SJSA1 (cell line): ENCODE measurements around the gene HOXA10. TPM values are rescaled to one million over a fixed set of nuclear protein-coding genes. Genes with fewer than 3 reads are reported as not detected.
A peak's percentile ranks its signal among the peaks of the same experiment; 100 is the strongest.

Experiments used
- DNase-seq, 2 experiments: peaks; one replicate each; pipeline ENCODE4 v3.0.0-alpha.2; 2015 to 2020; ENCODE audit warnings: low spot score in 2 of 2, low read depth in 1 of 2
- H3K27ac ChIP-seq: fragments of 250-450 bp; sonication (Bioruptor Pico); 2 replicates; pipeline ENCODE4 v1.5.1; 2020; ENCODE audit warnings: mild to moderate bottlenecking, moderate library complexity
- H3K27me3 ChIP-seq: fragments of 250-450 bp; sonication (Bioruptor Pico); replicated peaks from 2 replicates; pipeline ENCODE4 v1.5.1; 2020; ENCODE audit warnings: mild to moderate bottlenecking, moderate library complexity
- H3K36me3 ChIP-seq: fragments of 250-450 bp; sonication (Bioruptor Pico); 2 replicates; pipeline ENCODE4 v1.5.1; 2020; ENCODE audit warnings: mild to moderate bottlenecking
- H3K4me1 ChIP-seq: fragments of 250-450 bp; sonication (Bioruptor Pico); replicated peaks from 2 replicates; pipeline ENCODE4 v1.6.1; 2021; ENCODE audit warnings: mild to moderate bottlenecking
- H3K4me3 ChIP-seq: fragments of 250-450 bp; sonication (Bioruptor Pico); 2 replicates; pipeline ENCODE4 v1.5.1; 2020; ENCODE audit warnings: mild to moderate bottlenecking
- H3K9me3 ChIP-seq: fragments of 250-450 bp; sonication (Bioruptor Pico); replicated peaks from 2 replicates; pipeline ENCODE4 v1.5.1; 2020; ENCODE audit warnings: mild to moderate bottlenecking
- total RNA-seq: library from RNA; depleted of rRNA; stranded (reverse); fragments of >200 nt; shearing (Covaris generic); gene quantifications from 2 replicates; pipeline ENCODE4 v1.2.3, GENCODE V29; 2014

Gene HOXA10
- total RNA-seq, 1 experiment from 2014 or later, result 15.5 TPM

DNA sequence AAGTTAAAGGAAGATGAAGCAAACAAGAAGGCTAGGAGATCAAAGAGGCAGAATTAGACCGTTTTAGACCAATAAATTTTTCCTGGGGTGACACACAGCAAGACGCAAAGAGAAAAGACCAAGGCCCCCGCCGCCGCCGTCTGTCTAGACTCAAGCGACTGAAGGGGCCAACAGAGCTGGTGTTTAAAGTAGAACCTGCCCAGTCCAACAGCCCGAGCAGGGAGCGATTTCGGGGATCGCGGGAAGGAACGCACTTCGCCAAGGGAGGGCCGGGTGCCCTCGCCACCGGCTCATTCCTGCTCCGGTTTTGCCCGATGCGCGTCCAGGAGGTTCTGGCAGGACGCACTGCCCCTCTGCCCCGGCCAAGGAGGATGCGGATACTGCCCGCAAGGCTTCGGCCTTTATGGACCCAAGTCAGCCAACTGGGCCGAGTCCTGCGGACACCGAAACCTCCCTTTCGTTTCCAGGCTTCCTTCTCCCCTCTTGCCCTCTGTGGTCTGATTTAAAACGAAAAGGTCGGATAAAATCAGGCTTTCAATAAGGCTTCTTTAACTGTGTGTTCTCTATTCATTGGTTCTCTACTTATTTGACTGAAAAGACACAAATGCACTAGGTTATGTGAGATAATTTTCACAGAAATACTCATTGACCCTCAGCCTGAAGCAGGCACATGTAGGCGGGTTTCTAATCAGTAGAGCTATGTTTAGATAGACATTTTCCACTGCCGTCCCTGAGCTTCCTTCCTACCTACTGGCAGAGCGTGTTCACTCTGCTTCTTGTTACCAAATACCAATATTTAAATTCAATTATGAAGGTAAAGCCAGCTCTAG lies 15.5 kb downstream of the HOXA10 start:
- Histone ChIP-seq H3K27ac (no peak overlapping the region), H3K27me3 (no peaks in the 10 kb centered on the region; the same call in 1 of the 2 replicates), H3K4me3 (no peak overlapping the region), H3K9me3 (no peaks in the 10 kb centered on the region), H3K36me3 (peaks cover 16% of the 10 kb centered on the region), H3K4me1 (peaks cover 24% of the 10 kb centered on the region)
- no peak for DNase-seq

DNA sequence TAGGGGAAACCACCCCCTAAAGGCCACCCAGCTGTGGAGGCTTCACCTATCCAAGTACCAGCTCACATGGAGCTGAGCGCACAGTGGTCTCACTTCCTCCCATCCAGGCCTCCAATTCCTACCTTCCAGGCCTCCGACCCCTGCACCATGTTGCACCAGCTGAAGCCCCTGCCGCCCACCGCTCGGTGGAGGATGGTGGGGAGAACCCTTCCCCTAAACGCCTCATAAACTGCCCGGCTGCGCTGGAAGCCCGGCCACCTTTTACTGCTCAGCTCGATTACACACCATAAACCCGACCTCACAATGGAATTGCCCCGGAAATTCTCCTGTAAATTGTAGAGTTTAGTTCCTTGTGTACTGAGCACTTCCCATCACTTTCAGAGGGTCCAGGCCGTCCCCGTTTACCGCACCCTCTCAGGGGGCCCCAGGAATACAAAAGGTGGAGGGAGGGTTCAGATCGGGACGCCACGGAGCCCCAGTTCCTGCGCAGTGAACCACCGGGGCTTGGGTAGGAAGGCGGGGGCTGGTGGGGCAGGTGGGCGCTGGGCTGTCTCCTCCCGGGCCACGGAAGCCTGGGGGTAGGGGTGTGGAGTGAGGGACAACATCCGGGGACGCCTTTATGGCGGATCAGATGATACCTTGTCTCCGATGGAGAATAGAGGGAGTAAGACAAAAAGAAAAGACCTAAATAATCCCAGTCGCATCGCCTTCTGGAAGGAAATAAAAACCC lies 16.3 kb downstream of the HOXA10 start:
- no peak for DNase-seq
- H3K9me3 ChIP-seq, result no peaks in the 10 kb centered on the region
- H3K27me3 ChIP-seq, result no peaks in the 10 kb centered on the region; the same call in 1 of the 2 replicates
- H3K36me3 ChIP-seq, result peaks cover 8% of the 10 kb centered on the region
- no peak overlapping the region for H3K4me3 ChIP-seq
- H3K4me1 ChIP-seq, result peaks cover 17% of the 10 kb centered on the region
- no peak overlapping the region for H3K27ac ChIP-seq

DNA sequence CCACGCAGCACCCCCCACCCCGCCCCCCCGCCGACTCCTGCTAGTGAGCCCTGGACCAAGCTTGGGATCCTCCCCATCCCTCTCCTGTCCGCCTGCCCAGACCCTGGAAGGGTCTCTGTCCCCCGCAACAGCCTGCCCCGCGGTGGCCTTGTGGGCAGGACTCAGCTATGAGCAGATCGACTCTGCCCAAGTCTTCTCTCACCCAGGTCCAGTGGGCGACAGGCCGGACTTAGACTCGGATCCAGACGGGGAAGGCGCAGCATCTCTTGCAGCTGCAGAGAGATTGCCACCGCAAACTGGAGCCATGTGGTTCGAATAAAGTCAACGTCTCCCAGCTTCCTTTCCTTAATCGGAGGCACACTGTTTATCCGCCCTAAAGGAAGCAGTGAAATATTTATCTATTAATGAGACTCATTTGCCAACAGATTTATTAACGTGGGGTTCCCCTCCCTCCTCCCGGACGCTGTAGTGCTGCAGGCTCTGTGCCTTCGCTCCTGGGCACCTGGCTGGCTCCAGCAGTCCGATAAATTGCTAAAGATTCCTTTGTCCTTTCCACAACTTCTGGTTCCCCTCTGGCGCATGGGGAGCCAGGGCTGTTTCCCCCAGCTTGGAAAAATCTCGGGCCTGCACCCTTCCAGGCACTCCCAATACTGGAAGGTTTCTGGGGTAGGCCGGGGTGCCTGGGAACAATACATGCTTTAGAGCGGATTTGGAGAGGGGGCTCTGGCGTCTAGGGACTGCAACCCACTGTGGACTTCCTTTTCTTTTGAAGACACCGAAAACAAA lies 17.0 kb downstream of the HOXA10 start:
- no peak overlapping the region for H3K27ac ChIP-seq
- H3K9me3 ChIP-seq, result no peaks in the 10 kb centered on the region
- peak in 1 of 2 experiments; percentile 35 for DNase-seq
- H3K27me3 ChIP-seq, result no peaks in the 10 kb centered on the region; the same call in 1 of the 2 replicates
- H3K4me1 ChIP-seq, result peaks cover 24% of the 10 kb centered on the region
- peaks cover 3% of the 10 kb centered on the region; the same call in 1 of the 2 replicates for H3K36me3 ChIP-seq
- H3K4me3 ChIP-seq, result peak overlapping the region; percentile 46

DNA sequence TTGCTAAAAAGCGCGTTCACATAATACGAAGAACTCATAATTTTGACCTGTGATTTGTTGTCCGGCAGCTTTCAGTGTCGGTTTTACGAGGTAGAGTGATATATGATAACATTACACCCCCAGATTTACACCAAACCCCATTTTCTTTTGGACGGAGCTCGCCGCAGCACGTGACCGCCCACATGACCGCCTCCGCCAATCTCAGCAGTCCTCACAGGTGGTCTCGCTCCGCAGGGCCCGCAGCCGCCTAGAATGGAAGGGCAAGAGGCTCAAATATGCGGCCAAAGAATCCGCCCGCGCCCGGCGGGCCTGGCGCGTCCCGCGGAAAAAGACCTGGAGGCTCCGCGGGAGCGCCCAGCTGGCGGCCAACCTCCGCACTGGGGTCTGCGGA lies 17.6 kb downstream of the HOXA10 start, which contains the start of gene HOXA7:
HOXA7 (minus strand) TSS at position 168 of the 391 bp plus-strand sequence; CDS start at position 38, 130 bp downstream.
- DNase-seq, result peak in 1 of 2 experiments; percentile 76
- Histone ChIP-seq H3K27ac (no peak within 1 kb of the TSS; the same call in 1 of the 2 replicates), H3K27me3 (no peaks in the 10 kb centered on the region; the same call in 1 of the 2 replicates), H3K4me3 (peak within 1 kb of the TSS; percentile 46), H3K4me1 (peaks cover 30% of the 10 kb centered on the region), H3K9me3 (no peaks in the 10 kb centered on the region), H3K36me3 (no peaks in the 10 kb centered on the region)

DNA sequence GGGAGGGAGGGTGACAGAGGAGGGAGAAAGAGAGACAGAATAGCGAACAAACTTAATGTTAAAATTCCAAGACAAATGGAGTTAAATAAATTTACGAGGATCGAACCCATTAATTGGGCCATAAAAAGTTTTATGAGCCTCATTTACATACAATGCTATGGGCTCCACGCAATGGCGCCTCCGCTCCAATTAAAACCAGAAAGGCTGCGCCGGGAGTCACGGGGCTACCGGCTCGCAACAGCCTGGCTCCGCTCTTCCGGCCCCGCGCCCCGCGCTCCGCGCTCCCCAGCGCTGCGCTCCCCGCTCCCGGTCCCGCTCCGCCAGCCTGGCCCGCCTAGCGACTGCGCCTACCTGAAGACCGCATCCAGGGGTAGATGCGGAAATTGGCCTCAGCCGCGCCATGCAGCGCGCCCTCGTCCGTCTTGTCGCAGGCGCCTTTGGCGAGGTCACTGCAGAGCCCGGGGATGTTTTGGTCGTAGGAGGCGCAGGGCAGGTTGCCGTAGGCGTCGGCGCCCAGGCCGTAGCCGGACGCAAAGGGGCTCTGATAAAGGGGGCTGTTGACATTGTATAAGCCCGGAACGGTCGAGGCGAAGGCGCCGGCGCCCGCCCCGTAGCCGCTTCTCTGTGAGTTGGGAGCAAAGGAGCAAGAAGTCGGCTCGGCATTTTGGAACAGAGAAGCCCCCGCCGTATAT lies 18.2 kb downstream of the HOXA10 start:
- H3K27ac ChIP-seq, result no peak overlapping the region; the same call in 1 of the 2 replicates
- H3K4me3 ChIP-seq, result peak overlapping the region; percentile 46
- no peaks in the 10 kb centered on the region for H3K9me3 ChIP-seq
- no peaks in the 10 kb centered on the region; the same call in 1 of the 2 replicates for H3K27me3 ChIP-seq
- no peaks in the 10 kb centered on the region for H3K36me3 ChIP-seq
- DNase-seq, result peak; percentile 43 to 58
- peaks cover 33% of the 10 kb centered on the region for H3K4me1 ChIP-seq

DNA sequence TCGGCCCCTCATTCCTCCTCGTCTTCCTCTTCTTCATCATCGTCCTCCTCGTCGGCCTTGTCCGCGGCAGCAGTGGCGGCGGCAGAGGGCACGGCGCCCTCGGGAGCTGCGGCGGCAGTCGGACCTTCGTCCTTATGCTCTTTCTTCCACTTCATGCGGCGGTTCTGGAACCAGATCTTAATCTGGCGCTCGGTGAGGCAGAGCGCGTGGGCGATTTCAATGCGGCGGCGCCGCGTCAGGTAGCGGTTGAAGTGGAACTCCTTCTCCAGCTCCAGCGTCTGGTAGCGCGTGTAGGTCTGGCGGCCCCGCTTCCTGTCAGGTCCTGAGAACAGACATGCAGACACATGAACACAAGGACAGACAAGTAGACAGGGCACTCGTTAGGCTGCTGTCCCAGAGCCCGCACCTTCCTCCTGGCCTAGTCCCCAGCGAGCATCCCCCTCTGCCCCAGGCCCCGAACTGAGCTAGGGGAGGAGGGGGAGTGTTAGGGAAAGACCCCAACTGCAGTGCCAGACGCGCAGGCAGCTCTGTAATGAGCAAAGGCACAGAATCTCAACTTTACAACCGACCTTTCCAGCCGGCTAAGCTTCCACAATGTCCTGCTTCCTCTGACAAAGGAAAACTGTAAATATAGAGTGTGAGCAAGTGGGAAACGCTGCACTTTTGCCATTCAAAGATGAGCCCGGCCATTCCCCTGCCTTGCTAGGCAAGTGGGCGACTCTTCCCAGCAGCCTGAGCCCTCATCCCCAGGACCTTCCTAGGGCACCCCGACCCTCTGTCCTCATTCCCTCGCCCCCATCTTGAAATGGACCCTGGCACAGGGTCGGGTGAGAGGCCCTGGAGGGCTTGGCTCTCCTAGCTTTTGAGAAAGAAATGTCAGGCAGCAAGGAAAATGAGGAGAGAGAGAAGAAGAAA lies 19.0 kb downstream of the HOXA10 start:
- no peaks in the 10 kb centered on the region for H3K36me3 ChIP-seq
- peaks cover 32% of the 10 kb centered on the region for H3K4me1 ChIP-seq
- H3K27ac ChIP-seq, result no peak overlapping the region
- no peak for DNase-seq
- H3K4me3 ChIP-seq, result peak overlapping the region; percentile 46
- no peaks in the 10 kb centered on the region for H3K9me3 ChIP-seq
- H3K27me3 ChIP-seq, result no peaks in the 10 kb centered on the region; the same call in 1 of the 2 replicates

DNA sequence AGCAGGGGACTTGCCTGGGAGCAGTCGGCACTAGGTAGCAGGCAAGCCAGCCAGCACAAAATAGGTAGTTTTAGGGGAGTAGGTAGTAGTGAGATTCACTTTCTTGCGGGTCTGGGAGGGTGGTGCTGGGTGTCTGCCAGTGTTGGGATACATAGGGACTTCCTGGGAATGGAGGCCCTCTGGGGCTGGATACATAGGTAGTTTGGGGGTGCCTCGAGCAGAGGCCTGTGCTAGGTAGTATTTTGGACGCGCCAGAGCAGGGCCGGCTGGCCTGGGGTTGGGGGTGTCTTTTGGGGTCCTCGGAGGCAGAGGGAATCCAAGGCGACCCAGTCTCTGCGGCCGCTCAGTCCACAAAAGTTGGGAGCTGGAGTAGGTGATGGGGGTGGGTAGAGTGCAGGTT lies 19.8 kb downstream of the HOXA10 start:
- Histone ChIP-seq H3K4me3 (no peak overlapping the region), H3K4me1 (peaks cover 33% of the 10 kb centered on the region), H3K36me3 (no peaks in the 10 kb centered on the region), H3K9me3 (no peaks in the 10 kb centered on the region), H3K27ac (no peak overlapping the region), H3K27me3 (no peaks in the 10 kb centered on the region; the same call in 1 of the 2 replicates)
- DNase-seq, result no peak

DNA sequence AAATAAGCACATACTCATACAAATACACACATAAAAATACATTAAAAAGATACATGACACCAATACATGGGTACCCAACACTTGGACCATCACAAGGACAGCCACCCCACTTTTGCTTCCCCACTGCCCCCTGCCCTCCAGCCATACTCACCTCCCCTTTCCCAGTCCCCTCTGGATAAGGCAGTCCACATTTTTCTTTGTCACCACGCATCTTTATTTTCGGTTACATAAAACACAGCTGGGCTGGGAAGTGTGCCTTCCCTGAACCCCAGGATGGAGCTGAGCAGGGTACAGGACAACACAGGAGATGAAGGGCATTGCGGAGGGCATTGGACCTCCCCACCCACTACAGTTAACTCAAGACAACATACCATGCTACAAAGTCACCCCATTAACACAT lies 20.6 kb downstream of the HOXA10 start:
- H3K36me3 ChIP-seq, result no peaks in the 10 kb centered on the region
- no peak for DNase-seq
- no peaks in the 10 kb centered on the region; the same call in 1 of the 2 replicates for H3K27me3 ChIP-seq
- no peak overlapping the region for H3K4me3 ChIP-seq
- H3K9me3 ChIP-seq, result no peaks in the 10 kb centered on the region
- no peak overlapping the region for H3K27ac ChIP-seq
- H3K4me1 ChIP-seq, result peaks cover 41% of the 10 kb centered on the region

DNA sequence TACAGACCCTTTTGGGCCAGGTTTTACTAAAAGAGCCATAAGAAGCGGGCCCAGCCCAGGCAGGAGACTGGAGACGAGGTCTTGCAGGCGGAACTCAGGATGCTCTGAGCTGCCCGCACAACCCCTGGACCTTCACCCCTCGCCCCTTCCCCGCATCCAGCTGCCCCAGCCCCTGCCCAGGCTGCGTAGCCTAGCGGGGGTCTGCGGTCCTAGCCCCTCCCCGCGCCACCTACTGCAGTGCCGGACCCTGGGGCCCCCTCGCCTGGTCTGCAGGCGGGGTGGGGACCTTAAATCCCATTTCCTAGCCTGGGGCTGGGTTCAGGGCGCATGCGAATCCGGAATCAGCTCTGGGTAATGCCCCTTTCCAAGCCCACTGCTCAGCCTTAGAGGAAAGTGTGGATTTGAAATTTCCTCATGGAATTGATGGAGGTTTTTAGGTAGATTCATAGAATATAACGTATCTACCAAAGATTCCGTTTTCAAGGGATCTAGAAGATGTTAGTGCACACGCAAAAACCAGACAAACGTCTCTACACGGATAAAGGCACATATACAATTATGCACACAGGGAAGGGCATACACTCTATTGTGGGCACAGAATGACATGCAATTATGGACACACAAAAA lies 21.2 kb downstream of the HOXA10 start:
- peak overlapping the region; percentile 37; the same call in 1 of the 2 replicates for H3K4me3 ChIP-seq
- H3K27ac ChIP-seq, result no peak overlapping the region
- no peaks in the 10 kb centered on the region for H3K9me3 ChIP-seq
- DNase-seq, result peak in 1 of 2 experiments; percentile 37
- no peaks in the 10 kb centered on the region; the same call in 1 of the 2 replicates for H3K27me3 ChIP-seq
- no peaks in the 10 kb centered on the region for H3K36me3 ChIP-seq
- peaks cover 47% of the 10 kb centered on the region for H3K4me1 ChIP-seq

DNA sequence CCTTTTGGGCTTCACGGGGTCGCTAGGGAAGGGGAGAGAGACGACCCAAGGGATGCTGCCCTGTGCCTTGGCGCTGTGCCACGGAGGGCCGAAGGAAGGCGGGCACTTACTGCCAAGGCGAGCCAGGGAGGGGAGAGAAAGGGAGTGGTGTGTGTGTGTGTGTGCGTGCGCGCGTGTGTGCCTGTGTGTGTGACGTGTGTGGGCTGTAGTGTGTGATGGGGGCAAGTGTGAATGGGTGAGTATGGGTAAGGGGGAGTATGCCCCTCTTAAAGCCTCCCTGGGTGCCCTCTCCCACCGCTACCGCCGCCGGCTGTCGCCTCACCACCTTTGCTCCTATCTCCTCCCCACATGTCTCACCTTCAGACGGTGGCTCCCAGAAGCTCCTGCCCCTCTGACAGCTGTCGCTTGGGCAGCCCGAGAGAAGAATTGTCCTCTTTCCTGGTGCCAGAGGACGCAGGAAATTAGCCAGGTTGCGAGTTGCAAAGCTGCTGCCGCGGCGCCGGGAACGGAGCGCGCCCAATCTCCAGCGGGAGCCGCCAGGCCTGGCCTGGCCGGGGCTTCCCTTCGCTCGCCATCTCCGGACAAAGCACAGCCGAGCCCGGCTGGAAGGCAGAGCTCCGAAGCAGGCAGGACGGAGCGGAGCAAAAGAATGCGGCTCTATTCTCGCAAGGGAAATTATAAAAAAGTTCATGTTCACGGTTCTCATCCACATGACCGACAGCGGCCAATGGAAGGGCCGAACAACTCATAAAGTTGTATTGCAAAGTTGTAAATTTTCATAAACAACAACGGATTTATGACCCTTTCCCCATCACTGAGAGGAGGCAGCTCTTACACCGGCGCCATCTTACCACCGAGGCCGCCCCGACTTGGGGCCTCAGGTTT lies 21.9 kb downstream of the HOXA10 start, which contains the start of gene HOXA3:
HOXA3 (minus strand) TSS at position 653 of the 885 bp plus-strand sequence. CDS start 41,943 bp downstream, outside the sequence.
- H3K4me3 ChIP-seq, result peak within 1 kb of the TSS; percentile 37
- peaks cover 52% of the 10 kb centered on the region for H3K4me1 ChIP-seq
- H3K27ac ChIP-seq, result no peak within 1 kb of the TSS

More for the DNA sequence above, 21.9 kb downstream of the HOXA10 start, which contains the start of gene HOXA3:
- no peaks in the 10 kb centered on the region for H3K9me3 ChIP-seq
- no peaks in the 10 kb centered on the region; the same call in 1 of the 2 replicates for H3K27me3 ChIP-seq
- DNase-seq, result peak in 1 of 2 experiments; percentile 57
- H3K36me3 ChIP-seq, result no peaks in the 10 kb centered on the region
